OCI-LY7 (cell line): ENCODE measurements around the gene TAF10.

Experiments used
- EZH2phosphoT487 ChIP-seq: fragments of 200-600 bp; sonication (generic); IDR thresholded peaks from 2 replicates; pipeline ENCODE4 v1.6.1; 2018; ENCODE audit warnings: low read depth, borderline replicate concordance, mild to moderate bottlenecking, mixed run types, antibody characterized with exemption, low read length, moderate library complexity, mixed read lengths
- TF ChIP-seq, protein P1 (sequence below): fragments of 200-600 bp; sonication (generic); conservative IDR thresholded peaks from 2 replicates; pipeline ENCODE4 v1.5.1; 2014; ENCODE audit warnings: mild to moderate bottlenecking, antibody characterized with exemption, low read length, moderate library complexity, mixed read lengths

DNA sequence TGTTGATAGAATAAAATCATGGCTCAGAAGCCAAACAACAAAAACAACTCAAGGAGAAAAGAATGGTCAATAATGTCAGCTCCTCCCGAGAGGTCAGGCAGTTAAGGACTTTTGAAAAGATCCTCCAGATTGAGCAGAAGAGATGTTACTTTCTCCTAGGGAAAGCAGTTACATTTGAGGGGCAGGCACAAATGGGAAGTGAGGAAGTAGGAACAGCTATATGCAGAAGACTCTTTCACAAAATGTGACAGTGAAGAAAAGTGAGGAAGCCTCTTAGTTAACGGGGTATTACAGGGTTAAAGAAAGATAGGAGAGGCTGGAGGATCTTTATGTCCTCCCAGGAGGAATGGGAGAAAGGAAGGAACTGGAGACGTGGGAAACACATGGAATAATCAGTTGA, 40.2 kb upstream of the TAF10 start:
- TF ChIP-seq, protein P1, sequence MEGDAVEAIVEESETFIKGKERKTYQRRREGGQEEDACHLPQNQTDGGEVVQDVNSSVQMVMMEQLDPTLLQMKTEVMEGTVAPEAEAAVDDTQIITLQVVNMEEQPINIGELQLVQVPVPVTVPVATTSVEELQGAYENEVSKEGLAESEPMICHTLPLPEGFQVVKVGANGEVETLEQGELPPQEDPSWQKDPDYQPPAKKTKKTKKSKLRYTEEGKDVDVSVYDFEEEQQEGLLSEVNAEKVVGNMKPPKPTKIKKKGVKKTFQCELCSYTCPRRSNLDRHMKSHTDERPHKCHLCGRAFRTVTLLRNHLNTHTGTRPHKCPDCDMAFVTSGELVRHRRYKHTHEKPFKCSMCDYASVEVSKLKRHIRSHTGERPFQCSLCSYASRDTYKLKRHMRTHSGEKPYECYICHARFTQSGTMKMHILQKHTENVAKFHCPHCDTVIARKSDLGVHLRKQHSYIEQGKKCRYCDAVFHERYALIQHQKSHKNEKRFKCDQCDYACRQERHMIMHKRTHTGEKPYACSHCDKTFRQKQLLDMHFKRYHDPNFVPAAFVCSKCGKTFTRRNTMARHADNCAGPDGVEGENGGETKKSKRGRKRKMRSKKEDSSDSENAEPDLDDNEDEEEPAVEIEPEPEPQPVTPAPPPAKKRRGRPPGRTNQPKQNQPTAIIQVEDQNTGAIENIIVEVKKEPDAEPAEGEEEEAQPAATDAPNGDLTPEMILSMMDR: no peak
- no peak for TF ChIP-seq EZH2phosphoT487
